GM18519 (cell line): ENCODE results near the gene XYLT1.
"Not testable (repeated sequence)": the region's sequence is repeated elsewhere in the genome, so short reads cannot be mapped to it uniquely, and the experiment has no call there.

Experiments
- ATAC-seq: cut with Tn5 transposase; IDR thresholded peaks from one replicate; pipeline ENCODE4 v1.9.1; 2021; ENCODE audit warnings: mild to moderate bottlenecking, moderate library complexity; ENCODE audit not compliant: unreplicated experiment, low FRiP score

The XYLT1 gene

DNA sequence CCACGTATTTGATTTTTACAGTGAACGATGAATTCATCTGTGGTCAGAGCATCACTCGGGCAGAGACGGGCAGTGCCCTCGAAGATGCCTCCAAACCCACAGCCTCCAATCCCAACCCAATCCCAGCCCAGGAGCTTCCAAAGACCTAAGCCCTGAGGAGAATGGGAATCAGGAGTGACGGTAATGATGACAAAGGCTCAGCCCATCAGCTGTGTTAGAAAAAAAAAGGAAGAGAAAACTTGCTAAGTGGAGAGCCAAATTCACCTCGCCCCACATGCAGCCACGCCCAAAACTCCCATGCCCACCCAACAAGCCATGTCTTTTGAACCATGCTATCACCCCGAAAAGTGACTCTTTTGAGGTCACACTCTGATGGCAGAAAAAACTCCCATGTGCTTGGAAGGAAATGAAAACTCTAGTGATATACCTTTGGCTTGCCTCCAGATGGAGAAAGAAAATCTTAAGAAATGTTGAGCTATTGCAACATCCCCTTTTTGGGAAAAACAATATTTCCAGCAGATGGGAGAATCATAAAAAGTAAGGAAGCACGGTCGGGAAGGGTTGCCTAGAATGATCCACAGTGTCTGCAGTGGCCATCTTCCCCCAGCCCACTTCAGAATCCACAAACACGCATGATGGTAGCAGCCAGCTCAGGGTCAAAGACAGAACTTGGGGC, 37.7 kb downstream of the XYLT1 start:
- no peak for ATAC-seq

DNA sequence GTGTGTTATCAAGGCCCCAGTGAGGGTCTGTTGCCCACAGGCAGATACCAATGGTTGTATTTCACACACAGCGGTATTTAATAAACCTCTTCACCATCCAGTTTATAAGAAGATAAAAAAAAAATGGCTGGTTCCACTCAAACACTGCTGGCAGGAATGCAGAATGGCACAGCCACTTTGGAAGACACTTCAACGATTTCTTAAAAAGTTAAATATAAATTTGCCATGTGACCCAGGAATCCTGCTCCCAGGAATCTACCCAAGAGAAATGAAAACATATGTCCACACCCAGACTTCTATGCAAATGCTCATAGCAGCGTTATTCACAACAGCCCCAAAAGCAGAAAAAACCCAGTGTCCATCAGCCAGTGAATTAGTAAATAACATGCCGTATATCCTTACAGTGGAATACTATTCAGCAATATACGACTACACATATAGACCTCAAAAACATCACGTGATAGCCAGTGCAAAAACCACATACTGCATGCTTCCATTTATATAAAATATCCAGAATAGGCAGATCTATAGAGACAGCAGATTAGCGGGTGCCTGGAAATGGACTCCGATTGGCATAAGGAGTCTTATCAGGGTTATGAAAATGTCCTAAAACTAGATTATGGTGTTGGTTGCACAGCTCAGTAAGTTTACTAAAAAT, 38.7 kb downstream of the XYLT1 start:
- no peak for ATAC-seq

DNA sequence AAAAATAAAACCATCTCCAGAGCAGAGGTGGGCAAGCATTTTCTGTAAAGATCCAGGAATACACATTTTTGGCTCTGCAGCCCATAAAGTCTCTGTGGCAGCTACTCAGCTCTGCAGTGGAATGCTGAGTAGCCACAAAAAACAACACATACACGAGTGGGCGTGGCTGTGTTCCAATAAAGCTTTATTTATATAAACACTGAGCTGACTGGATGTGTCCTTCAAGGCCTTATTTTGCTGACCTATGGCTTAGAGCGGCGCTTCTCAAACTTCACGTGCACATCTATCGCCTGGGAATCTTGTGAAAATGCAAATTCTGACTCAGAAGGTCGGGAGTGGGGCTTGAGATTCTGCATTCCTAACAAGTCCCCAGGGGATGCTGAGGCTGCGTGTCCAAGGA, 39.7 kb downstream of the XYLT1 start:
- no peak for ATAC-seq

DNA sequence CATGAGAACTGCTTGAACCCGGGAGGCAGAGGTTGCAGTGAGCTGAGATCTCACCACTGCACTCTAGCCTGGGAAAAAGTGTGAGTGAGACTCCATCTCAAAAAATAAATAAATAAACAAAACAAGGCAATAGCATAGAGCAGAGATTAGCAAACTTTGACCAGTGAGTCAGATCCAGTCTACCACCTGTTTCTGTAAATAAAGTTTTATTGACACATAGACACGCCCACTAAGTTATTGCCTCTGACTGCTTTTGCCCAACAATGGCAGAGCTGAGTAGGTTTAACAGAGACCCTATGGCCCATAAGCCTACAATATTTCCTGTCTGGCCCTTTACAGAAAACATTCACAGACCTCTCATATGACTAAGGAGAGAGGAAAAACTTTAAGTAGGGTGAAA, 44.3 kb downstream of the XYLT1 start:
- no peak for ATAC-seq

DNA sequence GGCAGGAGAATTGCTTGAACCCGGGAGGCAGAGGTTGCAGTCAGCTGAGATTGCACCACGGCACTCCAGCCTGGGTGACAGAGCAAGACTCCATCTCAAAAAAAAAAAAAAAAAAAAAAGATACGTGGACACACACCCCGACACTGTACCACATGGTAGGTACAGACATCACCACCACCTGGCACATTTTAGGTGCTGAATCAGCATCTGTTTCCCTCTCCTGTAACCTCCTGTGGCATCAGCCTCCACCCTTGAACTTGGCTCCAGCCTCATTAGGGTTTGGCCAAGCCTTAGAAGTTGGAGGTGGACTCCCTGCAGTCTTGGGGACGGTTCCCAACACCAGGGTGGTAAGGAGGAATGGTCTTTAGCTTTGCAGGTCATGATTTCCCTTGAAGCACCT, 46.0 kb downstream of the XYLT1 start:
- ATAC-seq = no peak

DNA sequence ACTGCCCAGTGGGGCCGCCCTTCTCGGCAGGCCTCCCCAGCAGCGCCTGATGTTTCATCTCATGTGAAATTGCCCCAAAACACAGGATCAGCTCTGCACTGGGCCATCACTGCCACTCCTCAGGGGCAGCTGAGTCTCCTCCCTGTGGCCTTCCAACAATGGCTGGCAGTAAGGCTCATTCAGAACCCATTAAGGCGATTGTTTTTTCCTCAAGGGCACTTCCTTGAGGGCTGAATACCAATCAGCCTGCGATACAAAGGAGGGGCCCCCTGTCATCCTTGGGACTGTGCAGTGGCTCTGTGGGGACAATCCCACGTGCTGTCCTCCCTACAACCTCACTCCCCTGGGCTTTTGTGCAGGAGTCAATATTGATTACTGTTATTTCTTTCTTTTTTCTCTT, 47.5 kb downstream of the XYLT1 start:
- ATAC-seq = no peak

DNA sequence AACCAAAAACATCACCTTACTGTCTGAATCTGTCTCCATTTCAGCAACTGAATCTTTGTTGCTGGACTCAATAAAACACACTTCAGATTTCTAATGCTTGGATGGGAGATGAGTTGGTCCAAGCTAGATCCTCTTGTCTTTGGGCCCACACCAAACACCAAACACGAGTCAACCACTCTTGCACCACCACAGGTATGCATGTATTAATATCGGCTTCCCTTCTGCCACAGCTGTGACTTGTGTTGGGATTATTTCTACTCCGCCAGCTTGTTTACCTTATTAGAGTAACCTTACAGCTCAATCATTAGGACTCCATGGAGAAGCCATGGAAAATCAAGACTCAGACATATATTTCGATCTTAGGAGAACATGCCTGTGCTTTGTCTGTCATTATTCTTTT, 49.9 kb downstream of the XYLT1 start:
- ATAC-seq = no peak

DNA sequence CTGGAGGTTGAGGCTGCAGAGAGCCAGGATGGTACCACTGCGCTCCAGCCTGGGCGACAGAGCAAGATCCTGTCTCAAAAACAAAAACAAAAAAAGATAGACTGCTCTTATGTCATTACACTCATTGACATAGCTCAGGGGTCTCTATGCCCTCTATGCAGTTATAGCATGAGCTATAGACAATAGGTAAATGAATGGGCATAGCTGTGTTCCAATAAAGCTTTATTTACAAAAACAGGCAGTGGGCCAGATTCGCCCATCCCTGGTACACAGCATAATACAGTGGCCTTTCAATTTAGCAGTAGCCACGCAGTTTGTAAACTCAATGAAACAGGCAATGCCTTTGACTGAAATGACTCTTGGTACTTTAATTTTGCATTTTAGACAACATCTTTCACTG, 51.5 kb downstream of the XYLT1 start:
- no peak for ATAC-seq

DNA sequence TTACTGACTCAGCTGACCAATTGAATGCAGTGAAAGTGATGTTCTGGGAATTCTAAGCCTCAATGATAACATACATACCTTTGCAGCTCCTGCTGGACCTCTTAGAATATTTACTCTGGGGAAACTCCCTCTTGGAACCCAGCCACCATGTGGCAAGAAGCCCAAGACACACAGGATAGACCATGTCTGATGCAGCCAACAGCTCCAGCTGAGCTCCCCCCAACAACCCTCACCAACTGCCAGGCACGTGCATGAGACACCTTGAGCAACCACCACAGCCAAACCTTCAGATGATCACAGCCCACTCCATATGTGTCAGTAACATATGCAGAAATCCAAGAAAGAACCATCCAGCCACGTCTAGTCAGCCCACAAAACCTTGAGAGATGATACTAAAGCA, 53.0 kb downstream of the XYLT1 start:
- ATAC-seq = no peak

DNA sequence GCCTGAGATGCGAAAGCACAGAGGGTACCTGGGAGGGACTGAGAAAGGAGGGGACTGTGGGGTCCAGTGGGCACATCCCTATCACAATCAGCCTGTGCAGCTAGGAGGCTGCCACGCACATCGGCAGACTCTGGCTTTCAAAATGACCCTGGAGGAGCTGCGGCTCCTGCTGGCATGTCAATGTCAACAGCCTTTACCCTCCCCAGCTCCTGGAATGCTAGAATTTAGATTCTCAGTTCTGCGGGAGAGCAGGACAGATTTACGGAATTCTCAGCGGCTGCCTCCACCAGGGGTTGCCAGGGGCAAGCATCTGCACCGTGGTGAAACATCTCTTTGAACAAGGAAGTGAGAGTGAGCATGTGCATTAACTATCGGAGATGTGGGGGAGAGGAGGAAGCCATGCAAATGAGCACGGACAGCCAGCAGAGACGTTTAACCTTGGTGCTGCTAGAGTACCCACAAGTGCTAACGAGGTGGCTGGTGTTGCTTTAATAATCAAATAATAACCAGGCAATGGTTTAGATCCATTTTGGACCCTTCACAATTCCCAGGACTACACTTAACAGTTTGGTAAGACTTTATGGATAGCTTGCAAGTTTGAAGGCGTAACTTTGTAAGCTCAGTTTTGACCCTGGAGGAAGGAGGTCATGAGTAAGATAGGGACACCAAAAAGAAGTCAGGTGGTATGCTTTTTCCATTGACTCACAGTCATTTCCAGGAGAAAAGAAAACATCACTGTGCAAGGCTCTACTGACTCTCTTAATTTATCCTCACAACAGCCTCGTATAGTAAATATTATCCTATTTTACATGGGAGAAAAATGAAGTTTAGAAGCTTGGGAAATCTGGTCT, 54.1 kb downstream of the XYLT1 start:
- ATAC-seq = peak; percentile 77

DNA sequence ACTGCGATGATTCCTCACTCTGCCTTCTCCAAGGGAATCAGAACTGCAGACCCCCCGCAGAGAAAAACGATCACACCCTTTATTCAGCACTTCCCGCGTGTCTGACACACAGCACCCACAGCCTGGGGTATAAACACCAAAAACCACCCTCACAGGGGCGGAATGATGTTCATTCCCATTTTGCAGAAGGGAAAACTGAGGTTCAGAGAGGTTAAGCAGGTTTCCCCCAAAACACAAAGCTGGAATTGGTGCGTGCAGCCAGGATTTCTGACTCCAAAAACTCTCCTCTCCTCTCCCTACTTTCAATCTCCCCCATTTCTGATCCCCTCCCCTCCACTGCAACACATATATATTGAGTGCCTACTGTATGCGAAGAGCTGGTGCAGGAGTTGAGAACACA, 55.8 kb downstream of the XYLT1 start:
- no peak for ATAC-seq

DNA sequence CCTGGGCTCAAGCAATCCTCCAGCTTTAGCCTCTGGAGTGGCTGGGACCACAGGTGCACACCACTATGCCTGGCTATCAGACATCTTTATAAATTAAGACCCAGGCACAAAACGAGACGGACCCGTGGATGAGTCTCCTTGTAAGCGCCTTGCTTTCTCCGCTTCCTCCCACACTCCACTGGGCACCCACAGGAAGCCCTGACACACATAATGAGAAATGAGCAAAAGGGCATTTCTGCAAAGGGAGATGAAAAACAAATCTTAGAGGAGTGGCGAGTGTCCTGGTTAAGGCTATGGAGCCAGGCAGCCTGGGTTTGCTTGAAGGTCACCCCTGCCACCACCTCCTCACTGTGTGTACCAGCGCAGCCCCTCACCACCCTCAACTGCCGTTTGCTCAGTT, 56.3 kb downstream of the XYLT1 start:
- no peak for ATAC-seq

DNA sequence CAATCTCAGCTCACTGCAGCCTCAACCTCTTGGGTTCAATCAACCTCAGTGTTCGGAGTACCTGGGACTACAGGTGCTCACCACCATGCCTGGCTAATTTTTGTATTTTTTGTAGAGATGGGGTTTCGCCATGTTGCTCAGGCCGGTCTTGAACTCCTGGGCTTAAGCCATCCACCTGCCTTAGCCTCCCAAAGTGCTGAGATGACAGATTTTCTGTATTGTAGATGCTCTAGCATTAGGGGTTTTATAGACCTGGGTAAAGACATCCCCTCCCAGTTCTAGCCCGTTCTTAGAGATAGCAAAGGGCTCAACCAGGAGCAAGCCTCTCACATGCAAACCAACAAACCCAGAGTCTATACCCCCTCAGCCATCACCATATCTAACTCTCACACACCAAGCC, 57.3 kb downstream of the XYLT1 start:
- ATAC-seq = no peak

DNA sequence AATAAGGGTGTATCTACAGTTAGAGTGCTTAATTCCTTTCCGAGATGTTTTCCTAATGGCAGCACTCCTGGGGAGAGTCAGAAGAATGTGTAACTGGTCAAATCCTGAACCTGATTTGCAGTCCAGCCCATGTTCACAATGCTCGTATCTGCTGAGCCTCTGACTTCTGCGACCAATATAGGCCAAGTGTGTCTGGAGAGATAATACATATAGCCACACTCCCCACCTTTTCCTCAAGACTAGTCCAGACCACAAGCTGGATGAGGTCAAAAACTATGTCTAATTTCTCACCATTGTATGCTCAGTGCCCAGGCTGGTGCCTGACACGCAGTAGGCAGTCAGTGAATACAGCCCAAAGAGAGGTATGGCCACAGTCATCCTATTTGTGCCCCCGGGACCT, 58.0 kb downstream of the XYLT1 start:
- ATAC-seq = no peak

DNA sequence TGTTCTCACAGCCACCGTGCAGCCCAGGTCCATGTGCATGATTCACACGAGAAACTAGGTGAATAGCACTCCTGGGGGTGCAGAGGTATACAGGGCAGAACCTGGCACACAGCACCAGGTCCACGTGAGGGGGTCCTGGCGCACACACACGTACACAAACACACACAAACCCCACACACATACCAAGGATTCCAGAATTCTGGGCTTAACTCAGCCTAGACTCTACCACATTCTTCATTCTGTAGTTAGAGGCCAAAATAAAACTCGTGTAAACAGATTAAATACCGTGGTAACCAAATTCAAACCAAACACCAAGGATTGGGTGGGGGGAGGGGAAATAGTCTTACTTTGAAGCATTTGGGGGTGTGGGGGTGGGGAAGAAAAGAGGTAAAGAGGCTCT, 58.5 kb downstream of the XYLT1 start:
- no peak for ATAC-seq

DNA sequence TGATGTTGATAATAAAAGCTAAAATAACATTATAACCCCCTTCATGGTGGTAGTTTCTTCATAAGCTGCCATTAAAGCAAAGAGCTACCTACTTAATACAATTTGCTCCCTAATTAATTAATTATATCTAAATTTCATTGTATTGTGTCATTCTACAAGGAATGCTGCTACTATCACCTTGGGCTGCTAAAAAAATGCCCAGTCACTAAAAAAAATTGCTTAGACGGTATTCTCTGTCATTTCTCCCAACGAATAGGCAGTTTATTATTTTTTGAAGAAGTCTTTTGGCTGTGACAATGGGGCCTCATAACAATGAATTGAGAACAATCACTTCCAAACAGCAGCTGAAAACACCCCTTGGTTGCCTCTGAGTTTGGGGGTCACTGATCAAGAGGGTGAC, 59.5 kb downstream of the XYLT1 start:
- no peak for ATAC-seq

DNA sequence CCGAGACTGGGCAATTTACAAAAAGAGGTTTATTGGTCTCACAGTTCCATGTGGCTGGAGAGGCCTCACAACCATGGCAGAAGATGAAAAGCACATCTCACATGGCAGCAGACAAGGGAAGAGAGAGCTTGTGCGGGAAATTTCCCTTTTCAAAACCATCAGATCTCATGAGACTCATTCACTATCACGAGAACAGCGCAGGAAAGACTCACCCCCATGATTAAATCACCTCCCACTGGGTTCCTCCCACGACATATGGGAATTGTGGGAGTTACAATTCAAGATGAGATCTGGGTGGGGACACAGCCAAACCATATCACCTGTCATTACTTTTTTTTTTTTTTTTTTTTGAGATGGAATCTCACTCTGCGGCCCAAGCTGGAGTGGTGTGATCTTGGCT, 60.4 kb downstream of the XYLT1 start:
- not testable (repeated sequence) for ATAC-seq

DNA sequence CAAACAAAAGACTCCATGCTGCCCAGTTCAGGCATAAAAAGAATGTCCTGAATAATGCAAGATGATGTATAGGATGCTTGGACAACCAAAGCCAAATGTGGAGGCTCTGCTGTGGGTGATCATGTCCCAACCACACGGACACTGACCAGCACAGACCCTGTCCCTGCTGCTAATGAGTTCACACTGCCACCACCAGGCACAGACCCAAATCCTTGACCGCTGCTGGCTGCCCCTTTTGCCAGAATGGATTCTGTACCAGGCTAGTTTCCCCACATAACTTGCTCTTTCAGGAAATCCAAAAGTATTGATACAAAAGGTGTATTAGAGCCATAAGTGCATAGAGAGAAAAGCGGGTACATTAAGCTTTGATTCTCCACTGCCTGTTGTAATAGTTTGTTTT, 60.9 kb downstream of the XYLT1 start:
- ATAC-seq = no peak

DNA sequence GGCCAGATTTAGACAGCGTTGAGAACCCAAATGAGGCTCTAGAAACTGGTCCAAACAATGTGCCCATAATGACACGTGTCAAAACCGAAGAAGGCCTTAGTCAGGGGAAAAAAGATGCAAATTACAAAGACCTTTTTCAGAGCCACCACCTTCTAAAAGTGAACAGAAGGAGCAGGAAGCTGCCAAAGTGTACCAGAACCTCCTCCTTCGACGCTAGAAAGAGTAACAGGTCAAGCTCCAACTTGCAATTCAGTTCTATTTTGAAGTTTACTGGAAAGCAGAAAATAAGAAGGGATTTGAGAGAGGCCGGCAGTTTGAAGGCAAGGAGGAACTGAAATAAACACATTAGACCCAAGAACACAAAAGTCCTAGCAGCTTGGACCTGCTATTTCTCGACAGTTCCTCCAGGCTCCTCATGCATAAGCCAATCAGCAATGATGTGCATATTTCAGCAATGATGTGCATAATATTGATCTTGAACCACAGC, 61.8 kb downstream of the XYLT1 start:
- ATAC-seq = no peak

DNA sequence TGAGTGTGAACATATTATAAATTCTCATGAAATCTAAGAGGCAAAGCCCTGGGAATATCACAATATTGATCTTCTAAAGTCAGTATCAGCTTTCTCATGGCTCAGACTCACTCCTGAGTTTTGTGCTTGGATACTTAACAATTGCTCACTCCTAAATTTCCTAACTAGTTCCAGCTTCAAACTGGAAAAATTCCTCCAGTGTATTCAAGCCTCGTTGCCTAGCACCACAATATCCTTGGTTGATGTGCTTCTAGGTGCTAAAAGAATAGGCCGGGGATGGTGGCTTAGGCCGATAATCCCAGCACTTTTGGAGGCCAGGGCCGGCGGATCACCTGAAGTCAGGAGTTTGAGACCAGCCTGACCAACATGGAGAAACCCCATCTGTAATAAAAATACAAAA, 62.5 kb downstream of the XYLT1 start:
- ATAC-seq = no peak

DNA sequence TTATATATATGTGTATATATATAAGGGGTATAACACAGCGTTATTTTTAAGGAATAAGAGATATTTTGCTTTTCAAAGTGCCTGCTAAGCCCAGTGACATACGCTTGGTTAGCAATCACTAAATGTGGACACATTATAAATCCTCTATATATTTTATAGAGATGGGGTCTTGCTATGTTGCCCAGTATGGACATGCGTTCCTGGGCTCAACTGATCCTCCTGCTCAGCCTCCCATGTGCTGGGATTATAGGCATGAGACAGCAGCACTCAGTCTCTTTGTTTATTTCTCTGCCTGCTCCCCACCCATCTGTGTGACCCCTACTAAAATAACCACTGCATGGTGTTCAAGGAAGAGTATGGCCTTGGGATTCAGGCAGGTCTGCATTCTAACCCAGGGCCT, 63.4 kb downstream of the XYLT1 start:
- no peak for ATAC-seq
